Duodenal mucosa (tissue), 2 donors: ENCODE results near the gene EEF1AKMT3.

Experiments
- H3K27ac ChIP-seq: one replicate; pipeline ENCODE4 v1.7.0; 2013; ENCODE audit warnings: low read depth, low read length
- H3K27me3 ChIP-seq, 2 donors: one replicate each; pipeline ENCODE4 v1.7.0; 2013; ENCODE audit warnings: low read length in 2 of 2, control low read depth in 1 of 2; ENCODE audit not compliant: insufficient read depth in 2 of 2, control insufficient read depth in 1 of 2
- H3K36me3 ChIP-seq, 2 donors: one replicate each; pipeline ENCODE4 v1.7.0; 2013; ENCODE audit warnings: low read length in 2 of 2, control low read depth in 1 of 2; ENCODE audit not compliant: insufficient read depth in 2 of 2, control insufficient read depth in 1 of 2
- H3K4me1 ChIP-seq, 2 donors: one replicate each; pipeline ENCODE4 v1.7.0; 2013; ENCODE audit warnings: low read length in 2 of 2, control low read depth in 1 of 2; ENCODE audit not compliant: insufficient read depth in 2 of 2, control insufficient read depth in 1 of 2
- H3K4me3 ChIP-seq, 2 donors: one replicate each; pipeline ENCODE4 v1.7.0; 2013; ENCODE audit warnings: low read length in 2 of 2, low read depth in 1 of 2
- H3K9ac ChIP-seq, 2 donors: one replicate each; pipeline ENCODE4 v1.7.0; 2013; ENCODE audit warnings: low read length in 2 of 2, low read depth in 1 of 2
- H3K9me3 ChIP-seq, 2 donors: one replicate each; pipeline ENCODE4 v1.7.0; 2013; ENCODE audit warnings: low read length in 2 of 2, control low read depth in 1 of 2; ENCODE audit not compliant: control insufficient read depth in 1 of 2

Gene EEF1AKMT3

DNA sequence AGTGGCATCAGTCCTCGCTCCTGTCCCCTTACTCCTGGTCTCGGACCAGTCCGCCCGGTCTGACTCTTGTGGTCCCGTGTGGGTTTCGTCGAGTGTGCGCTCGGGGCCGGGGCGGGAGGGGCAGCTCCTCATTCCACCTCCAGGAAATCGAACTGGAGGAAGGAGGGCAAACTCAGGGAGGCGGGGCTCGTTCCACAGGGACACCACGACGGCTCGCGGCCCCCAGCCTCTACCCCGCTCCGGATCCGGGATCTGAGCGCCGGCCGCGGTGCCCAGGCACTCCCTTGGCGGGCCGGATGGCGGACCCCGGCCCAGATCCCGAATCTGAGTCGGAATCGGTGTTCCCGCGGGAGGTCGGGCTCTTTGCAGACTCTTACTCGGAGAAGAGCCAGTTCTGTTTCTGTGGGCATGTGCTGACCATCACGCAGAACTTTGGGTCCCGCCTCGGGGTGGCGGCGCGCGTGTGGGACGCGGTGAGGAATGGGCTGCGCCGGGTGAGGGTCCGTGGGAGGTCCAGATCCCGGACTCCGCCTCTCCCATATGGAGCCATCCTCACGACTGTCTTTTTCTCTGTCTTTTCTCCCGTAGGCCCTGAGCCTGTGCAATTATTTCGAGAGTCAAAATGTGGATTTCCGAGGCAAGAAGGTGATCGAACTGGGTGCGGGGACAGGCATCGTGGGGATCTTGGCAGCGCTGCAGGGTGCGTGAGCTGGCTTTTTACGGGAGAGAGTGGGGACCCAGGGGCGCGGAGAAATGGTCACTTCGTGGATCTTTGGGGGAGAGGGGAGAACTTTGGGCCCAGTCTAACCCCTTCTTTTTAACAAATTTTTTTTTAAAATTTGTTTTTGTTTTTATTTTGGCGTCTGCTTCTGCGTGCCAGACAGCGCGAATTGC lies at the start of gene EEF1AKMT3:
EEF1AKMT3 (plus strand) TSS at position 186 of the 894 bp plus-strand sequence; CDS start at position 297, 111 bp downstream.
- peaks cover 5 to 19% of the 10 kb centered on the region in 2 donors for H3K36me3 ChIP-seq
- no peaks in the 10 kb centered on the region for H3K27me3 ChIP-seq

GRCh38 chr12:57722716-57723629 lies 49.4 kb upstream of the EEF1AKMT3 start:
- H3K4me3 ChIP-seq, result no peak overlapping the region
- peaks cover 29 to 40% of the 10 kb centered on the region in 2 donors for H3K36me3 ChIP-seq
- peaks cover 5 to 16% of the 10 kb centered on the region in 2 donors for H3K4me1 ChIP-seq
- no peak overlapping the region for H3K9ac ChIP-seq
- H3K9me3 ChIP-seq, result no peaks in the 10 kb centered on the region
- no peak overlapping the region for H3K27ac ChIP-seq
- peaks cover 9 to 12% of the 10 kb centered on the region in 2 donors for H3K27me3 ChIP-seq

More for the DNA sequence above, at the start of gene EEF1AKMT3:
- Histone ChIP-seq H3K4me3 (peak within 1 kb of the TSS; percentile 94 to 97), H3K4me1 (peaks cover 12 to 17% of the 10 kb centered on the region in 2 donors), H3K9me3 (no peaks in the 10 kb centered on the region), H3K9ac (peak within 1 kb of the TSS; percentile 84 to 98), H3K27ac (peak within 1 kb of the TSS; percentile 96)

DNA sequence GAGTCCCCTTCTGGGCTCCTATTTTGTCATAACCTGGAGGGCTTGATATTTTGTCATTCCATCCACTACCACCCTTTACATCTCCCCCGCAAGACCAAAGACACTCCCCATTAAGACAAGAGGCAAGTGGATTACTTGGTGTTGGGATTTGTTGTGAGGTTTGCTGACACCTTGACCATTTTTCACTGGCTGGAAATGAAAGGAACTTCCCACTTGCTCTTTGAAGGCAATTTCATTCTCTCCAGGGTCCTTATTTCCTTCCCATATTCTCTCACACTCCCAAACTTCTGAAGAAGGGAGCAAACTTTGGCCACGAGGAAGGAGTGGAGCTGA lies 48.8 kb upstream of the EEF1AKMT3 start:
- Histone ChIP-seq H3K4me1 (peaks cover 5 to 16% of the 10 kb centered on the region in 2 donors), H3K4me3 (no peak overlapping the region), H3K9ac (no peak overlapping the region), H3K36me3 (peaks cover 23 to 33% of the 10 kb centered on the region in 2 donors), H3K27ac (no peak overlapping the region), H3K27me3 (peaks cover 9 to 13% of the 10 kb centered on the region in 2 donors), H3K9me3 (no peaks in the 10 kb centered on the region)

DNA sequence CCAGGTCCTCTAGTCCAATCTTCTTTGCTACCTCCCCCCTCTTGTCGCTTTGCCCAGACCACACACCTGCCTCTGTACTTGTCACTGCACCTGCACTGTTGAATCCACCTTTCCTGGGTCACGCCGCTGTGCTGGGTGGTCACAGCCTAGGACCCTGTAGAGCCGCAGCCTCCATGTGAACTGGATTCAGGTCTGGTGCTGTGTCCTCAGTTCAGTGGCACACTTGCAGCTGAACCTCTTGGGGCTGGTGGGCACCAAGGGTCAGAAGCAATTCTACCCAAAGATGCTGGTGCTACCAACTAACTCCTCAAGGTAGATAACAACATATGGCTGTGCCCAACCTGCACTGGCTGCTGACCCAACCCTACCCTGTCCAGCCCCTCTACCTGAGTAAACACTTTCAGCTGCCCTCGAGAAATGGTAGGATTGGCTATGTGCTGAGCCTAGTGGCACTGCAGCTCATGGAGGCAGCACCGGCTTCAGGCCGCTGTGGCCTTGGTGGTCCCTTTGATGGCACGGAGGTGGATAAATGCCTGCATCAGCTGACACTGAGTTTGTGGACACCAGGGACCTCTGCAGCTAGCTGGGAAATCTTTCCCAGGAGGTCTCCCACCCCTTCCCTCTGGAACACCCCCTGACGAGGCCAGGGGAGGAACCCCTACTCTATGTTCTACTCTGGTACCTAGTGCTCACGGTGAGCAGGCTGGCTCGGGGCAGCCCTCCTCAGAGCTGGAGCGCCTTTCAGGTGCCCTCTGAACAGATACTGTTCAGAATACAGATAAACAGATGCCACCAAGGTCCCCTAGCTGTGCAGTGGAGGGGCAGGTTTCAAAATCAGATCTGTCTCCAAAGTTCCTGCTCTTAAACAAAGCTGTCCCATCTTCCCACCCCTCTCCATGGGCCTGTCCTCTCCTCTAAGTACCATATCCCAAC lies 48.1 kb upstream of the EEF1AKMT3 start:
- peaks cover 20 to 27% of the 10 kb centered on the region in 2 donors for H3K36me3 ChIP-seq
- peaks cover 5 to 16% of the 10 kb centered on the region in 2 donors for H3K4me1 ChIP-seq
- no peak overlapping the region for H3K27ac ChIP-seq
- H3K4me3 ChIP-seq, result no peak overlapping the region
- no peak overlapping the region for H3K9ac ChIP-seq
- H3K9me3 ChIP-seq, result no peaks in the 10 kb centered on the region
- peaks cover 9 to 13% of the 10 kb centered on the region in 2 donors for H3K27me3 ChIP-seq

GRCh38 chr12:57724936-57725740 lies 47.3 kb upstream of the EEF1AKMT3 start:
- Histone ChIP-seq H3K9me3 (no peaks in the 10 kb centered on the region), H3K9ac (no peak overlapping the region), H3K4me3 (no peak overlapping the region), H3K36me3 (peaks cover 12 to 18% of the 10 kb centered on the region in 2 donors), H3K4me1 (peaks cover 5 to 16% of the 10 kb centered on the region in 2 donors), H3K27ac (no peak overlapping the region), H3K27me3 (peaks cover 13 to 14% of the 10 kb centered on the region in 2 donors)

DNA sequence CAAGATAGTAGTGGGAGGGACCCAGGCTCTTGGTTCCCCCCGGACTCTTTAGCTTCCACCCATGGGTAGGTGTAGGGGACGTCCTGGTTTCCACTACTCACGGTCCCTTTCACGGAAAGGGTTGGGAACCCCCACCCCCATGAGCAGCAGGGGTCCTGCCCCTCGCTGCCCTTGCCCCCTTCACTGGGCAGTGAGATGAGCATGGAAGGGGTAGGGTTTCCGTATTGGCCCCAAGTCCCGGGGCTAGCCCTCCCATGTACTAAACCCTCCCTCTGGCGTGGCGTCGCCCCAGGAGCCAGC lies 46.6 kb upstream of the EEF1AKMT3 start:
- no peak overlapping the region for H3K9ac ChIP-seq
- no peaks in the 10 kb centered on the region for H3K9me3 ChIP-seq
- no peak overlapping the region for H3K27ac ChIP-seq
- peak overlapping the region; percentile 82 to 90 for H3K4me3 ChIP-seq
- H3K27me3 ChIP-seq, result peaks cover 14 to 17% of the 10 kb centered on the region in 2 donors
- H3K4me1 ChIP-seq, result peaks cover 5 to 16% of the 10 kb centered on the region in 2 donors
- H3K36me3 ChIP-seq, result peaks cover 5 to 16% of the 10 kb centered on the region in 2 donors

DNA sequence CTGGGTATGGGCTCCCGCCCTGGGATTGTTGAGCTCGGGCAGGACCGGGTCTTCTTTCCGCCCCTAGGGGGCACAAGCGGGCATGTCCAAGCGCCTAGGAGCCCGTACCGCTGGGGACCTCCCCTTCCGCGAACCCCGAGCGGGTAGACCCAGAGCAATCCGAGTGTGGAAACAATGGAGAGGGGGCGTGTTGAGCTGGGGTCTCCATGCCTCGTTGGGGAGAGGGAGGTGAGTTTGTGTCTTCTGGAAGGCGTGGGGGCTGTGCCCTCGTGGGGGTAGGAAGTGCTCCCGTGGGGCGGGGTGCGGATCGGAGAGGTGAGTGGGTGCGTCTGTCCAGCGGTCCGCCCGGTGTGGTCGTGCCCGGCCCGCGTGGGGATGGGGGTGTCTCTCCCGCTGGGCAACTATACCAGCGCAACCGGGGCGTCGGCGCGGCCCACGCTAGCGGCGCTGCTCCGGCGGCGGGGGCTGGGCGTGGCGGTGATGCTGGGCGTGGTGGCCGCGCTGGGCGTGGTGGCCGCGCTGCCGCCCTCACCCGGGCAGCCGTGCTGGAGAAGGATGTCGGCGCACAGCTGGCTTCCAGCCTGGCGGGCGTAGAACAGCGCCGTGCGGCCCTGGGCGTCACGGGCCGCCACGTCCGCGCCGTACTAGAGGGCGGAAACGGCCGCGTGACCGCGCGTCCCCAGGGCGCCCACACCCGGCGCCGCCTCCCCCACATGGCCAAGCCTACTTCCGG lies 46.1 kb upstream of the EEF1AKMT3 start:
- Histone ChIP-seq H3K4me1 (peaks cover 5 to 16% of the 10 kb centered on the region in 2 donors), H3K36me3 (peaks cover 4 to 10% of the 10 kb centered on the region in 2 donors), H3K9ac (peak overlapping the region; percentile 48 to 51), H3K4me3 (peak overlapping the region; percentile 82 to 90), H3K9me3 (no peaks in the 10 kb centered on the region), H3K27ac (peak overlapping the region; percentile 20), H3K27me3 (peaks cover 17 to 18% of the 10 kb centered on the region in 2 donors)

GRCh38 chr12:57726884-57727757 lies 45.3 kb upstream of the EEF1AKMT3 start:
- Histone ChIP-seq H3K27ac (no peak overlapping the region), H3K9ac (no peak overlapping the region), H3K4me1 (peaks cover 5 to 16% of the 10 kb centered on the region in 2 donors), H3K9me3 (no peaks in the 10 kb centered on the region), H3K4me3 (peak overlapping the region; percentile 82 to 90), H3K27me3 (peaks cover 17 to 18% of the 10 kb centered on the region in 2 donors), H3K36me3 (peaks cover 0 to 4% of the 10 kb centered on the region in 2 donors)
